ENCODE data around the gene SLC2A6.
A peak's percentile ranks its signal among the peaks of the same experiment; 100 is the strongest.

Gene SLC2A6

GRCh38 chr9:133467101-133467500 lies 11.8 kb downstream of the SLC2A6 start:
- TF ChIP-seq CTCF (IDR thresholded peaks at IDR 0.05; ENCODE audit: extremely low read depth, missing control alignments) = no peak
- no peak for DNase-seq (ENCODE audit: low spot score)

GRCh38 chr9:133465984-133466383 lies 12.9 kb downstream of the SLC2A6 start:
- TF ChIP-seq CTCF (IDR thresholded peaks at IDR 0.05; ENCODE audit: extremely low read depth, missing control alignments) = no peak
- DNase-seq (ENCODE audit: low spot score) = no peak

GRCh38 chr9:133464638-133465037 lies 14.3 kb downstream of the SLC2A6 start:
- DNase-seq (ENCODE audit: low spot score) = no peak
- no peak for TF ChIP-seq CTCF (IDR thresholded peaks at IDR 0.05; ENCODE audit: extremely low read depth, missing control alignments)

- DNase-seq (ENCODE audit: low spot score) = no peak
- TF ChIP-seq CTCF (IDR thresholded peaks at IDR 0.05; ENCODE audit: extremely low read depth, missing control alignments) = no peak
Observed at GRCh38 chr9:133463864-133464615, 14.9 kb downstream of the SLC2A6 start.

GRCh38 chr9:133463234-133463863 lies 15.6 kb downstream of the SLC2A6 start:
- DNase-seq (ENCODE audit: low spot score) = no peak
- no peak for TF ChIP-seq CTCF (IDR thresholded peaks at IDR 0.05; ENCODE audit: extremely low read depth, missing control alignments)

- no peak for DNase-seq (ENCODE audit: low spot score)
- TF ChIP-seq CTCF (IDR thresholded peaks at IDR 0.05; ENCODE audit: extremely low read depth, missing control alignments) = no peak
Observed at GRCh38 chr9:133461975-133462374, 16.9 kb downstream of the SLC2A6 start.

- DNase-seq (ENCODE audit: low spot score) = peak; percentile 78
- TF ChIP-seq CTCF (IDR thresholded peaks at IDR 0.05; ENCODE audit: extremely low read depth, missing control alignments) = no peak
Observed at GRCh38 chr9:133460405-133461175, 18.3 kb downstream of the SLC2A6 start.

Measured in GM20000 (cell line).